ENCODE results near the gene RAB13.

Gene RAB13

DNA sequence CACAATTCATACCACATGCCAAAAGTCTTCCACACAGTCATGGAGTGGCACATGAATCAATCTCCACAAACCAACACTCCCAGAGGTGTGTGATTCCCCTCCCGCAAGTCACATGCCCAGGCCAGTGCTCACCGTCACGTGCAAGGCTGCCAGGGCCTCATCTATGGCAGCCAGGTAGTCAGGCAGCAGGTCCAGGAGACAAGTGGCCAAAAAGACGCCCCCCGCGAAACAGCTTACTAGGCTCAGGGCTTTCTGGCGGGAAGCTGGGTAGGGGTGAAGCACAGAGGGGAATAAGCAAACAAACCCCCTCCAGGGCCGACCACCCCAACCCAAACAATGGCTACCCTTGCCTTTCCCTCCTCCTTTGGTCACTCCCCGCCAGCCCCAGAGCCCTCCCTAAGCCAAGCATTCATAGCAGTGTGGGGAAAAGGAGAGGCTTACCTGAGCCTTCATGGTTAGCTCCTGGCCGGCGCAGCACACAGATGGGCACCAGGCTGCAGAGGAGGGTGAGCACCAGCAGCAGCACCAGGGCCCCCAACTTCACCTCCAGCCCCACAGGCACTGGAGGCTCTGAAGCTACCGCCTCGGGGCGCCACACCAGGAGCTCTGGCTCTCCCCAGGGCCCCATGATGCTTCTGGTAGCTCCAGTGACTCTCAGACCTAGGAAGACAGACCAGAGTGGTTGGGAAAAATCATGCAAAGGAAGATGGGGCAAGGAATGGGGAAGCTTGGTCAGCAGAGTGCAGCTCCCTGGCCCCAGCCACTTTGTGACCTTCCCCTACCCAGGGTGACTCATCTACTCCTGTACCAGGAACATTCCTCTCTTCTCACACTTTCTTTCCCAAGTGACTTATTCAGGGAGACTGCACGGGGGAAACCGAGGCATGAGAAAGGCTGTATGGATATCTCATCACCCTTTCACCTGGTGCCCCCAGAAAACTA, 23.8 kb downstream of the RAB13 start:
- peaks cover 8% of the 10 kb centered on the region for H4K20me1 ChIP-seq (ENCODE audit: insufficient read depth, low read length, poor library complexity, severe bottlenecking)
- H3K9me3 ChIP-seq (ENCODE audit: insufficient read depth, low read depth, low read length) = no peaks in the 10 kb centered on the region
- H3K9me2 ChIP-seq (replicated peaks; ENCODE audit: low read depth, low read length) = no peaks in the 10 kb centered on the region
- peaks cover 46% of the 10 kb centered on the region for H3K4me1 ChIP-seq (ENCODE audit: insufficient read depth, low read length, poor library complexity, severe bottlenecking)
- H3K79me2 ChIP-seq (ENCODE audit: insufficient read depth, low read length) = peaks cover 60% of the 10 kb centered on the region
- no peaks in the 10 kb centered on the region for H3K36me3 ChIP-seq (ENCODE audit: insufficient read depth, low read length)
- peak overlapping the region; percentile 80 for H3K4me3 ChIP-seq (ENCODE audit: low read length, poor library complexity, severe bottlenecking)
- H3K4me2 ChIP-seq (ENCODE audit: low read depth, low read length, poor library complexity, severe bottlenecking) = peak overlapping the region; percentile 94
- TF ChIP-seq, protein P1, sequence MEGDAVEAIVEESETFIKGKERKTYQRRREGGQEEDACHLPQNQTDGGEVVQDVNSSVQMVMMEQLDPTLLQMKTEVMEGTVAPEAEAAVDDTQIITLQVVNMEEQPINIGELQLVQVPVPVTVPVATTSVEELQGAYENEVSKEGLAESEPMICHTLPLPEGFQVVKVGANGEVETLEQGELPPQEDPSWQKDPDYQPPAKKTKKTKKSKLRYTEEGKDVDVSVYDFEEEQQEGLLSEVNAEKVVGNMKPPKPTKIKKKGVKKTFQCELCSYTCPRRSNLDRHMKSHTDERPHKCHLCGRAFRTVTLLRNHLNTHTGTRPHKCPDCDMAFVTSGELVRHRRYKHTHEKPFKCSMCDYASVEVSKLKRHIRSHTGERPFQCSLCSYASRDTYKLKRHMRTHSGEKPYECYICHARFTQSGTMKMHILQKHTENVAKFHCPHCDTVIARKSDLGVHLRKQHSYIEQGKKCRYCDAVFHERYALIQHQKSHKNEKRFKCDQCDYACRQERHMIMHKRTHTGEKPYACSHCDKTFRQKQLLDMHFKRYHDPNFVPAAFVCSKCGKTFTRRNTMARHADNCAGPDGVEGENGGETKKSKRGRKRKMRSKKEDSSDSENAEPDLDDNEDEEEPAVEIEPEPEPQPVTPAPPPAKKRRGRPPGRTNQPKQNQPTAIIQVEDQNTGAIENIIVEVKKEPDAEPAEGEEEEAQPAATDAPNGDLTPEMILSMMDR (conservative IDR thresholded peaks at IDR 0.05; ENCODE audit: low read length) = no peak
- TF ChIP-seq EZH2phosphoT487 (IDR thresholded peaks at IDR 0.05; ENCODE audit: borderline replicate concordance) = no peak
- peak overlapping the region; percentile 85 for H3K9ac ChIP-seq (ENCODE audit: low read depth, low read length, poor library complexity, severe bottlenecking)
- no peaks in the 10 kb centered on the region for H3F3A ChIP-seq (ENCODE audit: low read depth)
- no peak overlapping the region for H2AFZ ChIP-seq (ENCODE audit: low read length)
- no peaks in the 10 kb centered on the region for H3K27me3 ChIP-seq (ENCODE audit: insufficient read depth, low read length, poor library complexity, severe bottlenecking)

DNA sequence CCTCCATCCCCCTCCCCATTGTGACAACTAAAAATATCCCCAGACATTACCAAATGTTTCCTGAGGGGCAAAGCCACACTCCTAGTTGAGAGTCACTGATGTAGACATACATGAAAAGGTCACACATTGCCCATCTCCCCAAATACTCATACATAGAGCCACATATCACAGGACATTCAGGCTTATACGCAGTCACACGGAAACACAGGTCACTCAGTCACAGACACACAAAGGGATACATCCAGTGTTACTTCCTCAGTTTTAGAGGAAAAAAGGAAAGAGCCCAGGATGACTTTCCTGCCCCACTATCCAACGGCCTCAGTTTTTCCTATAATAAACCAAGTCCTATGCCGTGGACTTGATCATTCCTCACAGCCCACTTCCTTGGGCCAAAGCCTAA, 24.7 kb downstream of the RAB13 start:
- Histone ChIP-seq H2AFZ (ENCODE audit: low read length) (no peak overlapping the region), H3K27me3 (ENCODE audit: insufficient read depth, low read length, poor library complexity, severe bottlenecking) (no peaks in the 10 kb centered on the region), H3F3A (ENCODE audit: low read depth) (no peaks in the 10 kb centered on the region), H3K4me2 (ENCODE audit: low read depth, low read length, poor library complexity, severe bottlenecking) (peak overlapping the region; percentile 94), H3K9ac (ENCODE audit: low read depth, low read length, poor library complexity, severe bottlenecking) (peak overlapping the region; percentile 85), H3K36me3 (ENCODE audit: insufficient read depth, low read length) (no peaks in the 10 kb centered on the region), H4K20me1 (ENCODE audit: insufficient read depth, low read length, poor library complexity, severe bottlenecking) (peaks cover 18% of the 10 kb centered on the region), H3K4me3 (ENCODE audit: low read length, poor library complexity, severe bottlenecking) (peak overlapping the region; percentile 80), H3K79me2 (ENCODE audit: insufficient read depth, low read length) (peaks cover 63% of the 10 kb centered on the region), H3K4me1 (ENCODE audit: insufficient read depth, low read length, poor library complexity, severe bottlenecking) (peaks cover 49% of the 10 kb centered on the region), H3K9me2 (replicated peaks; ENCODE audit: low read depth, low read length) (no peaks in the 10 kb centered on the region), H3K9me3 (ENCODE audit: insufficient read depth, low read depth, low read length) (no peaks in the 10 kb centered on the region)
- TF ChIP-seq, protein P1 (conservative IDR thresholded peaks at IDR 0.05; ENCODE audit: low read length) = no peak
- no peak for TF ChIP-seq EZH2phosphoT487 (IDR thresholded peaks at IDR 0.05; ENCODE audit: borderline replicate concordance)

DNA sequence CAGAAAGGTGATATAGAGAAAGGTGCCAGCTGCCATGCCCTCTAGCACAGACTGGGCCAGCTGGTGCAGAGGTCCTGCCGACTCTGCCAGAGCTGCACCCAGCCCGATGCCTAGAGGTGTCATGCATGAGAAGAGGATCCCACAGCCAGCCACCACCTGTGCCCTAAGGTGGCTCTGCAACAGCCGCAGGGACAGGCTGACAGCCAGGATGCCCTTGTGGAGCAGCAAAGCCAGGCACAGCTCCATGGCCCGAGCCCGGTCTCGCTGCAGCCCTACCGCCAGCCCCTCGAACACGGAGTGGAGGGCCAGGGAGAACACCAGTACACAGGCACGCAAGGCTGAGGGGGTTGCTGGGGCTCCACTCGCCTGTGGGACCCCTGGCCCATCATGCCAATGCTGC, 25.9 kb downstream of the RAB13 start:
- no peak overlapping the region for H3K4me2 ChIP-seq (ENCODE audit: low read depth, low read length, poor library complexity, severe bottlenecking)
- peaks cover 53% of the 10 kb centered on the region for H3K4me1 ChIP-seq (ENCODE audit: insufficient read depth, low read length, poor library complexity, severe bottlenecking)
- H3K9ac ChIP-seq (ENCODE audit: low read depth, low read length, poor library complexity, severe bottlenecking) = no peak overlapping the region
- H3K79me2 ChIP-seq (ENCODE audit: insufficient read depth, low read length) = peaks cover 63% of the 10 kb centered on the region
- no peak for TF ChIP-seq EZH2phosphoT487 (IDR thresholded peaks at IDR 0.05; ENCODE audit: borderline replicate concordance)
- TF ChIP-seq, protein P1 (conservative IDR thresholded peaks at IDR 0.05; ENCODE audit: low read length) = no peak
- no peak overlapping the region for H3K4me3 ChIP-seq (ENCODE audit: low read length, poor library complexity, severe bottlenecking)
- H3K27me3 ChIP-seq (ENCODE audit: insufficient read depth, low read length, poor library complexity, severe bottlenecking) = no peaks in the 10 kb centered on the region
- no peaks in the 10 kb centered on the region for H3F3A ChIP-seq (ENCODE audit: low read depth)
- H3K9me2 ChIP-seq (replicated peaks; ENCODE audit: low read depth, low read length) = no peaks in the 10 kb centered on the region
- peaks cover 29% of the 10 kb centered on the region for H4K20me1 ChIP-seq (ENCODE audit: insufficient read depth, low read length, poor library complexity, severe bottlenecking)
- H3K36me3 ChIP-seq (ENCODE audit: insufficient read depth, low read length) = no peaks in the 10 kb centered on the region
- H2AFZ ChIP-seq (ENCODE audit: low read length) = no peak overlapping the region
- no peaks in the 10 kb centered on the region for H3K9me3 ChIP-seq (ENCODE audit: insufficient read depth, low read depth, low read length)
